Kidney (tissue), 14 donors: ENCODE measurements around the gene RANGRF. TPM values are rescaled to one million over a fixed set of nuclear protein-coding genes. Genes with fewer than 3 reads are reported as not detected.

Experiments used
- DNase-seq, 5 donors: peaks; one replicate each; pipeline ENCODE4 v3.0.0-alpha.2; 2013 to 2020
- FAIRE-seq: peaks from 2 replicates; lab custom pipeline; 2012; peaks lifted over from hg19 to GRCh38; lab: Jason Lieb, UNC
- H3K27ac ChIP-seq, 2 donors: one replicate each; pipeline ENCODE4 v1.7.0; 2013; ENCODE audit warnings: low read depth in 2 of 2, low read length in 2 of 2, inconsistent platforms in 1 of 2
- H3K27me3 ChIP-seq: one replicate; pipeline ENCODE4 v1.7.1; 2013; ENCODE audit warnings: low read length, inconsistent platforms; ENCODE audit not compliant: control insufficient read depth, insufficient read depth
- H3K36me3 ChIP-seq, 3 donors: one replicate each; pipeline versions ENCODE4 v1.7.0 to v1.7.1; 2013; ENCODE audit warnings: low read length in 3 of 3, control low read depth in 1 of 3, inconsistent platforms in 1 of 3; ENCODE audit not compliant: insufficient read depth in 3 of 3, control insufficient read depth in 2 of 3
- H3K4me1 ChIP-seq, 3 donors: one replicate each; pipeline versions ENCODE4 v1.7.0 to v1.7.1; 2013; ENCODE audit warnings: low read length in 3 of 3, inconsistent platforms in 1 of 3, low read depth in 1 of 3; ENCODE audit not compliant: control insufficient read depth in 2 of 3, insufficient read depth in 2 of 3
- H3K4me3 ChIP-seq, 3 donors: one replicate each; pipeline versions ENCODE4 v1.7.0 to v1.8.1; 2013; ENCODE audit warnings: low read length in 3 of 3, control low read depth in 1 of 3, inconsistent platforms in 1 of 3
- H3K9ac ChIP-seq, 3 donors: one replicate each; pipeline versions ENCODE4 v1.7.0 to v1.7.1; 2013; ENCODE audit warnings: low read length in 3 of 3, control low read depth in 1 of 3, inconsistent platforms in 1 of 3
- H3K9me3 ChIP-seq, 3 donors: one replicate each; pipeline versions ENCODE4 v1.7.0 to v1.7.1; 2013; ENCODE audit warnings: low read length in 3 of 3, control low read depth in 1 of 3, inconsistent platforms in 1 of 3; ENCODE audit not compliant: control insufficient read depth in 2 of 3, insufficient read depth in 1 of 3
- intact Hi-C: fragments of 100-400 bp; cut with DNase I; formaldehyde crosslinking; loops from one replicate; pipeline ENCODE4 v1.11.1; 2022
- polyA plus RNA-seq: library from polyadenylated mRNA; stranded (reverse); fragments of 350-450 nt; fragmentation: Illumina TruSeq; extraction: RNeasy Lipid Tissue Mini Kit (QIAGEN cat#74804); gene quantifications from one replicate; pipeline ENCODE4 v1.2.3, GENCODE V29; 2014; ENCODE audit warnings: low read depth, low replicate concordance; ENCODE audit not compliant: insufficient read depth
- total RNA-seq: library from RNA; stranded (reverse); fragmentation: NEBNext Ultra II Directional; extraction: Animal tissue kit (Norgen Biotek cat#: 25700); gene quantifications from one replicate; pipeline ENCODE4 v1.2.1, GENCODE V29; 2021
- TF ChIP-seq, protein P1 (sequence below): IDR thresholded peaks from 3 replicates; pipeline ENCODE4 v1.5.1; 2012; ENCODE audit warnings: mild to moderate bottlenecking, moderate library complexity, borderline replicate concordance; ENCODE audit not compliant: insufficient read depth; ENCODE audit errors: extremely low read depth
- donor health status: control.
- donor health status: control.
- donor health status: control.
- donor health status: control.
- donor health status: control.
- donor health status: DM: yes; HTN: yes; CAD: no.
- donor health status: Normal renal cell carcinoma (clear cell type).

Gene RANGRF
- total and polyA plus RNA-seq, 2 donors from 2014 or later = 20.1 to 91.8 TPM

DNA sequence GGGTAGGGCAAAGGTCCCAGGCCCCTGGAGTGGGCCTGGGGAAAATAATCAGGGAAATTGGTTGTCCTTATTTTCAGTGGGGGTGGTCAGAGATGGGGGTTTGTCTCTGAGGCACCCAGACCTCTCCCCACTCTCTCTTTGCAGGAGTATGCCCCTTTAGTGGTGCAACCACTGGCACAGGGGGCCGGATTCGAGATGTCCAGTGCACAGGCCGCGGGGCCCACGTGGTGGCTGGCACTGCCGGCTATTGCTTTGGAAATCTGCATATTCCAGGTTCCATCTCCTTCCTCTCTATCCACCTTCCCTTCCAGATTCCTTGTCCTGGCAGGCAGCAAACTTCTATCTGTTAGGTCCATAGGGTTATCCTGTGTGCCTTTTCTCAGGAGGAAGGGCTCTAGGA lies 31.8 kb upstream of the RANGRF start:
- no peak overlapping the region for H3K27ac ChIP-seq
- peaks cover 0 to 28% (median 13%) of the 10 kb centered on the region in 3 donors for H3K36me3 ChIP-seq
- DNase-seq (no peak), FAIRE-seq (no peak)
- no peak overlapping the region for H3K9ac ChIP-seq
- H3K4me3 ChIP-seq = no peak overlapping the region
- TF ChIP-seq, protein P1, sequence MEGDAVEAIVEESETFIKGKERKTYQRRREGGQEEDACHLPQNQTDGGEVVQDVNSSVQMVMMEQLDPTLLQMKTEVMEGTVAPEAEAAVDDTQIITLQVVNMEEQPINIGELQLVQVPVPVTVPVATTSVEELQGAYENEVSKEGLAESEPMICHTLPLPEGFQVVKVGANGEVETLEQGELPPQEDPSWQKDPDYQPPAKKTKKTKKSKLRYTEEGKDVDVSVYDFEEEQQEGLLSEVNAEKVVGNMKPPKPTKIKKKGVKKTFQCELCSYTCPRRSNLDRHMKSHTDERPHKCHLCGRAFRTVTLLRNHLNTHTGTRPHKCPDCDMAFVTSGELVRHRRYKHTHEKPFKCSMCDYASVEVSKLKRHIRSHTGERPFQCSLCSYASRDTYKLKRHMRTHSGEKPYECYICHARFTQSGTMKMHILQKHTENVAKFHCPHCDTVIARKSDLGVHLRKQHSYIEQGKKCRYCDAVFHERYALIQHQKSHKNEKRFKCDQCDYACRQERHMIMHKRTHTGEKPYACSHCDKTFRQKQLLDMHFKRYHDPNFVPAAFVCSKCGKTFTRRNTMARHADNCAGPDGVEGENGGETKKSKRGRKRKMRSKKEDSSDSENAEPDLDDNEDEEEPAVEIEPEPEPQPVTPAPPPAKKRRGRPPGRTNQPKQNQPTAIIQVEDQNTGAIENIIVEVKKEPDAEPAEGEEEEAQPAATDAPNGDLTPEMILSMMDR = no peak
- intact Hi-C loops = no loop called here
- H3K4me1 ChIP-seq = no peaks in the 10 kb centered on the region
- H3K9me3 ChIP-seq = no peaks in the 10 kb centered on the region
- H3K27me3 ChIP-seq = no peaks in the 10 kb centered on the region

DNA sequence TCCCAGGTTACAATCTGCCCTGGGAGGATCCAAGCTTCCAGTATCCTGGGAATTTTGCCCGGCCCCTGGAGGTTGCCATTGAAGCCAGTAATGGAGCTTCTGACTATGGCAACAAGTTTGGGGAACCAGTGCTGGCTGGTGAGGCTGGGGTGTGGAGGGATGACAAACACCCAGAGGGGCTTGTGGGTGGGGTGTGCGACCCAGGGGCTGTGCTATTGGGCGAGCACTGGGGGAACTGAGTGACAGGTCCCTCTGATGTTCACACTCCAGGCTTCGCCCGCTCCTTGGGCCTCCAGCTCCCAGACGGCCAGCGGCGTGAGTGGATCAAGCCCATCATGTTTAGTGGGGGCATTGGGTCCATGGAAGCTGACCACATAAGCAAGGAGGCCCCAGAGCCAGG lies 30.7 kb upstream of the RANGRF start:
- TF ChIP-seq, protein P1 = no peak
- no peak for FAIRE-seq
- intact Hi-C loops = no loop called here

DNA sequence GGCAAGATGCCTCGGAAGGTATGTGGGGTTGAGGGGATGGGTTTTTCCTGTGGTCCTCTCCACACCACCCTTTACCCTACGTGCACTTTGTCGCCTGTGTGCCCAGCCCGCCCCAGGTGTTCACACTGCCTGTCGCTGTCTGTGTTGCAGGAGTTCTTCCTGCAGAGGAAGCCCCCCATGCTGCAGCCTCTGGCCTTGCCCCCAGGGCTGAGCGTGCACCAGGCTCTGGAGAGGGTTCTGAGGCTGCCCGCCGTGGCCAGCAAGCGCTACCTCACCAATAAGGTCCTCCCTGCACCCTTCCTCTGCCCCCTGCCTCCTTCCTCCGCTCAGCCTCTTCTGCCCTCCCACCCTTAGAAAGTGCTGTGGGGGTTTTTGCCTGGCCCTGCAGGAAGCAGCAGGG lies 24.1 kb upstream of the RANGRF start:
- intact Hi-C loops = no loop called here
- H3K36me3 ChIP-seq = peaks cover 0 to 17% (median 17%) of the 10 kb centered on the region in 3 donors
- TF ChIP-seq, protein P1 = no peak
- peak in 1 of 5 donors; percentile 49 for DNase-seq
- H3K4me1 ChIP-seq = no peaks in the 10 kb centered on the region
- no peak overlapping the region for H3K9ac ChIP-seq
- no peaks in the 10 kb centered on the region for H3K9me3 ChIP-seq
- H3K4me3 ChIP-seq = no peak overlapping the region
- H3K27me3 ChIP-seq = no peaks in the 10 kb centered on the region
- no peak overlapping the region for H3K27ac ChIP-seq
- FAIRE-seq = no peak

More for the DNA sequence above, 30.7 kb upstream of the RANGRF start:
- Histone ChIP-seq H3K4me1 (no peaks in the 10 kb centered on the region), H3K27ac (no peak overlapping the region), H3K27me3 (no peaks in the 10 kb centered on the region), H3K4me3 (no peak overlapping the region), H3K9ac (no peak overlapping the region), H3K36me3 (peaks cover 0 to 34% (median 16%) of the 10 kb centered on the region in 3 donors), H3K9me3 (no peaks in the 10 kb centered on the region)
- DNase-seq = peak in 1 of 5 donors; percentile 64
